GOT3 (cell line): ENCODE results near the gene CD84.
"Not testable (repeated sequence)": the region's sequence is repeated elsewhere in the genome, so short reads cannot be mapped to it uniquely, and the experiment has no call there.

ENCODE experiments used
- DNase-seq: peaks from one replicate; lab custom pipeline; 2025; ENCODE audit warnings: mixed read lengths; lab: John Stamatoyannopoulos, UW

CD84 gene

GRCh38 chr1:160515908-160516307 lies 63.4 kb downstream of the CD84 start:
- not testable (repeated sequence) for DNase-seq

- no peak for DNase-seq
These were observed 74.6 kb downstream of the CD84 start for GRCh38 chr1:160504651-160505050.

- no peak for DNase-seq
These were observed 76.2 kb downstream of the CD84 start for GRCh38 chr1:160503087-160503486.

DNA sequence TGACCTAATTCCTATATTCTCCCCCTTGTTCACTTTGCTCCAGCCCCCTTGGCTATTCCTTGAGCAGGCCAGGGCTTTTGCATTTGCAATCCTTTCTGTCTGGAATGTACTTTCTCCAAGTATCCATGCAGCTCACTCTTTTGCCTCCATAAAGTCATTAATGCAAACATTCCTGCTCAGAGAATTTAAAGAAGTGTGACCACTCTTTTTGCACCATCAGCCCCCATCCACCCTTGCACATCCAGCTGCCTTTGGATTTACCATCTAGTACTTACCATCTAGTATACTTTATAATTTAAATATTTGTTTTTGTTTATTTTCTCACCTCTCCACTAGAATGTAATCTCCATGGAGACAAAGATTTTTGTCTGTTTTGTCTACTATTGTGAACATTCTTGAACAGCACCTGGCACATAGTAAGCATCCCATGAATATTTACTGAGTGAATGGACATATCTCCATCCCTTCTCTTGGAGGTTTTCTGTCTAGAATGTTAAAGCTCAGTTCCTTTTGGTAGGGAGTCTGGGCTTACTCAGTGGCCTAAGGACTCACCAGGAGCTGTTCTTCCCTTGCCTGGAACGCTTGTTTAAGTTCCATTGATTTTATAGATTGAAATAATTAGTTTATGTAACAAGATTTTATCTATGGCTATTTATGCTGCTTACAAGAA lies 78.8 kb downstream of the CD84 start:
- DNase-seq = no peak

GRCh38 chr1:160499631-160500030 lies 79.7 kb downstream of the CD84 start:
- DNase-seq = no peak

GRCh38 chr1:160498301-160499065 lies 80.8 kb downstream of the CD84 start:
- not testable (repeated sequence) for DNase-seq

DNA sequence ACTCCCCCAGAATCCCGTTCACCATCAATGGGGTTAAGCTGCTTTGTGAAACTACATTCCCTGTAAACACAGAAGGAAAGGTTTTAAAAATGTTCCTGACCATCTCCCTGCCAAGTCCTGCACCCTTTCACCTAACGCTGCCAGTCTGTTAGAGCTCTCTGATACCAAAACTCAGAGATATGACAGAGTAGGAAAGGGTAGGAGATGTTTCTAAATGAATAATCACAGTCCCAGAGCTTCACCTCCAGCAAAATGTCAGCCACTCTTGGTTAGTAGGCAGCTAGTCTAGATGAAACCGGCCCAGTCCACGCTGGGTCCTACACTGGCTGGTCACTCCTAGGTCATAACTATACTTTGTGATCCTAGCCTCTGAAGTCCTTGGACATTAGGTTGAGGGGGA lies 83.0 kb downstream of the CD84 start:
- DNase-seq = no peak

DNA sequence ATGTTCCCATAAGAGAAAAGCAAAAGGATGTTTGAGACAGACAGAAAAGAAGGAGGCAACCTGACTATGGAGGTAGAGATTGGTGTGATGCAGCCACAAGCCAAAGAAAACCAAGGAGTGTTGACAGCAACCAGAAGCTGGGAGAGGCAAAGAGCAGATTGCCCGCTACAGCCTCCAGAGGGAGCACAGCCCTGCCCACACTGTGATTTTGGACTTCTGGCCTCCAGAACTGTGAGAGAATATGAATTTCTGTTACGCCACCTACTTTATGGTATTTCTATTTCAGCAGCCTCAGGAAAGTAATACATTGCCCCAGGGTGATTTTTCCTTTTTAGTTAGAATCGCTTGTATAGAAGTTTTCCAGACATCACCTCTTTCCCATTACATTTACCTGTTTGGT lies 84.7 kb downstream of the CD84 start:
- no peak for DNase-seq

GRCh38 chr1:160492617-160493016 lies 86.7 kb downstream of the CD84 start:
- no peak for DNase-seq

DNA sequence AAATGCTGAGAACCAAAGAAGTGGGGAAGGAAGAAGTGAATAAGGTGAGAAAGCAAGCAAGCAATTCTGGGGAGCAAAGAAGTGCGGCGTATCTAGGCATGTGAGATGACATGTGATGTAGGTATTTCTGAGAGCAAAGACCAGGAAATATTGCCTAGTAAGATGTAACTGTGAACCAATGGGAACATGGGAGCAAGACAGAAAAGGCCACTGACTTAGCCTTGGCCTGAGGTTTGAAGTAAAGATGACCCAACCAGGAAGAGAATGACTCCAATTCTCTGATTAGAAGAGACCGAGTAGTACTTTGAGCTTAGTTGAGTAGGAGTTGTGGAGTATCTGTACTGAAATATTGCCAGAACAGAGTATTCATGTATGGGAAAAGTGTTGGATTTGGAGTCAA lies 87.3 kb downstream of the CD84 start:
- DNase-seq = no peak
